Right lobe of liver (tissue), 4 donors: ENCODE results near the gene ENTPD1.

ENCODE experiments used
- CTCF ChIP-seq, 4 donors: fragments of 200-600 bp in 3 of 4; fragments of 450-650 bp in 1 of 4; IDR thresholded peaks; one replicate each; pipeline versions ENCODE4 v1.5.1 to v1.8.0; 2016 to 2022; ENCODE audit warnings: antibody characterized with exemption in 4 of 4, mild to moderate bottlenecking in 2 of 4
- POLR2A ChIP-seq: fragments of 450-650 bp; IDR thresholded peaks from one replicate; pipeline ENCODE4 v1.6.1; 2017; ENCODE audit warnings: antibody characterized with exemption, mild to moderate bottlenecking
- donor health status: DM: no; HTN: no; CAD: no.
- donor health status: DM: no; HTN: no; CAD: no.
- donor health status: DM: no; HTN: yes; CAD: no.

DNA sequence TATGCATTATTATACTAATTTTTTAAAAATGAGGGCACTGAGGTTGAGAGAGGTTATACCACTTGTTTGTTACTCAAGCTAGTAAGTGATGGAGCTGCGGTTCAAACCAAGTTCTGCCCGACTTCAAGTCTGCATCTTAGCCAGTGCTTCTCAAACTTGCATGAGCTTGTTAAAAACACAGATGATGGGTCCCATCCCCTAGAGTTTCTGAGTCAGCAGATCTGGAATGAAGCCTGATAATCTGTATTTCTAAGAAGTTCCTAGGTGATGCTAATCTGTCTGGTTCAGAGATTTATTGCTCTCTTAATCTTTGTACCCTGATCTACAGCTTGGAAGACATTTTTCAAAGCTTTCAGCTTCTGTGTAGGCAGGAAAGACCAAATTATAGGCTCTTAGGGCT, 84.2 kb downstream of the ENTPD1 start:
- no peak for TF ChIP-seq POLR2A
- no peak for TF ChIP-seq CTCF (IDR thresholded peaks at IDR 0.05)
